K562 (cell line): ENCODE results near the gene FN1. TPM values are rescaled to one million over a fixed set of nuclear protein-coding genes. Genes with fewer than 3 reads are reported as not detected.

ENCODE experiments used
- ATAC-seq: fragments of 200-7000 bp; cut with Tn5 transposase; 3 replicates; pipeline ENCODE4 v1.9.1; 2020; ENCODE audit warnings: moderate library complexity
- BruUV-seq: library from RNA; stranded (reverse); fragments of 400-500 nt; replicated peaks from 2 replicates; lab custom pipeline; 2021; lab: Mats Ljungman, UMichigan
- CTCF ChIA-PET: fragments of 300-600 bp; formaldehyde crosslinking; extraction: SDS; loops from one replicate; lab custom pipeline; 2021; ENCODE audit warnings: low intra/inter-chr PET ratio; lab: Yijun Ruan, JAX
- POLR2A ChIA-PET: fragments of 300-600, 350-650 bp; sonication (Branson Sonifier 250); formaldehyde crosslinking; extraction: SDS; loops from one replicate; lab custom pipeline; 2021; ENCODE audit warnings: antibody characterized with exemption, inconsistent platforms; lab: Yijun Ruan, JAX
- DNase-seq, 4 experiments: peaks; one replicate each; pipeline versions ENCODE4 v3.0.0 to v3.0.0-alpha.2; 2011 to 2018; ENCODE audit warnings: low spot score in 3 of 4, mixed read lengths in 3 of 4; ENCODE audit errors: extremely low read depth in 1 of 4
- FAIRE-seq: peaks from 2 replicates; lab custom pipeline; 2011; peaks lifted over from hg19 to GRCh38; lab: Jason Lieb, UNC
- H2AFZ ChIP-seq: 2 replicates; pipeline ENCODE4 v1.6.0; 2011; ENCODE audit warnings: low read depth, low read length, control low read depth, inconsistent platforms
- H3K27ac ChIP-seq: fragments of 200-600 bp; 3 replicates; pipeline ENCODE4 v1.8.0; 2011; ENCODE audit warnings: low read depth, mild to moderate bottlenecking, control low read depth, inconsistent platforms, low read length, moderate library complexity, mixed read lengths; ENCODE audit errors: extremely low read depth
- H3K27me3 ChIP-seq, 2 experiments: fragments of 300-600 bp in 1 of 2; 2 replicates in 1 of 2; 3 replicates in 1 of 2; pipeline versions ENCODE4 v1.6.0 to v1.8.0; 2011; ENCODE audit warnings: inconsistent platforms in 2 of 2, low read length in 2 of 2, mild to moderate bottlenecking in 1 of 2, mixed read lengths in 1 of 2, moderate library complexity in 1 of 2; ENCODE audit not compliant: control insufficient read depth in 2 of 2, insufficient read depth in 2 of 2
- H3K36me3 ChIP-seq: fragments of 300-600 bp; 3 replicates; pipeline ENCODE4 v1.8.0; 2011; ENCODE audit warnings: mild to moderate bottlenecking, low read length, inconsistent platforms; ENCODE audit not compliant: control insufficient read depth, insufficient read depth
- H3K4me1 ChIP-seq, 2 experiments: fragments of 200-600 bp in 1 of 2; replicated peaks in 1 of 2; 2 replicates in 1 of 2; 3 replicates in 1 of 2; pipeline versions ENCODE4 v1.5.1 to v1.8.0; 2011; ENCODE audit warnings: inconsistent platforms in 2 of 2, low read length in 2 of 2, mild to moderate bottlenecking in 1 of 2, mixed read lengths in 1 of 2, moderate library complexity in 1 of 2; ENCODE audit not compliant: control insufficient read depth in 2 of 2, insufficient read depth in 2 of 2
- H3K4me2 ChIP-seq: 2 replicates; pipeline ENCODE4 v1.6.1; 2011; ENCODE audit warnings: low read length, control low read depth, inconsistent platforms, mixed read lengths; ENCODE audit not compliant: insufficient read depth
- H3K4me3 ChIP-seq: fragments of 200-600 bp; sonication (generic), shearing (Covaris generic); 2 replicates; pipeline ENCODE4 v1.5.1; 2016; ENCODE audit warnings: control low read depth, inconsistent platforms
- H3K79me2 ChIP-seq: fragments of 200-600 bp; 3 replicates; pipeline ENCODE4 v1.8.0; 2011; ENCODE audit warnings: low read length, inconsistent platforms; ENCODE audit not compliant: control insufficient read depth, insufficient read depth
- H3K9ac ChIP-seq, 2 experiments: 2 replicates each; pipeline versions ENCODE4 v1.6.0 to v1.6.1; 2011; ENCODE audit warnings: low read depth in 2 of 2, low read length in 2 of 2, control low read depth in 1 of 2, inconsistent platforms in 1 of 2, mild to moderate bottlenecking in 1 of 2, mixed read lengths in 1 of 2; ENCODE audit not compliant: insufficient read depth in 1 of 2
- H3K9me1 ChIP-seq: one replicate; pipeline ENCODE4 v1.6.0; 2011; ENCODE audit warnings: inconsistent platforms, mild to moderate bottlenecking, low read length, moderate library complexity; ENCODE audit not compliant: control insufficient read depth, insufficient read depth
- H3K9me3 ChIP-seq: replicated peaks from 2 replicates; pipeline ENCODE4 v1.5.1; 2011; ENCODE audit warnings: low read depth, low read length, inconsistent platforms; ENCODE audit not compliant: control insufficient read depth, insufficient read depth
- H4K20me1 ChIP-seq: replicated peaks from 2 replicates; pipeline ENCODE4 v1.6.1; 2011; ENCODE audit warnings: low read length, inconsistent platforms, mixed read lengths; ENCODE audit not compliant: control insufficient read depth, insufficient read depth
- CC2D1A ChIP-seq: fragments of 450-650 bp; IDR thresholded peaks from 2 replicates; pipeline ENCODE4 v1.6.1; 2017; ENCODE audit warnings: mild to moderate bottlenecking
- PRDM10 ChIP-seq: fragments of 450-650 bp; IDR thresholded peaks from 2 replicates; pipeline ENCODE4 v1.6.1; 2018; ENCODE audit not compliant: partially characterized antibody
- ZC3H4 ChIP-seq: sonication (generic); formaldehyde crosslinking; IDR thresholded peaks from 2 replicates; pipeline ENCODE4 v1.9.0; 2021; ENCODE audit warnings: missing genetic modification reagents, borderline replicate concordance
- ZNF766 ChIP-seq: fragments of 200-800 bp; sonication (Bioruptor generic); conservative IDR thresholded peaks from 2 replicates; pipeline ENCODE4 v1.6.1; 2016; ENCODE audit warnings: missing genetic modification characterization, missing compliant biosample characterization
- WGBS: fragments of 100-300 bp; shearing (Covaris generic); methylation state at CpG from one replicate; pipeline ENCODE4 v1.1.6; 2016; ENCODE audit warnings: low coverage, mixed read lengths; ENCODE audit not compliant: insufficient coverage; ENCODE audit errors: missing lambda C conversion rate; 5-methylcytosine and 5-hydroxymethylcytosine counted together
- in situ Hi-C: fragments of 300-500 bp; cut with MboI; formaldehyde crosslinking; loops from 4 replicates; pipeline ENCODE4 v1.15.0; 2018; ENCODE audit warnings: inconsistent platforms, mixed read lengths
- intact Hi-C: fragments of 100-400 bp; cut with micrococcal nuclease; formaldehyde crosslinking; loops from 2 replicates; pipeline ENCODE4 v1.14.2; 2022
- polyA plus RNA-seq, 8 experiments: library from polyadenylated mRNA; depleted of rRNA in 4 of 8; stranded (reverse) in 5 of 8; unstranded in 3 of 8; fragments of >200 nt; fragmentation: Nextera tagmentation in 2 of 8; fragmentation: Illumina TruSeq in 1 of 8; extraction: Ambion mirVana in 2 of 8; extraction: Trizol in 1 of 8; gene quantifications; 2 replicates each; pipeline versions ENCODE4 v1.2.1 to v1.2.3, GENCODE V29; 2011 to 2014; ENCODE audit warnings: inconsistent platforms in 1 of 8, missing spikeins in 1 of 8
- total RNA-seq, 7 experiments: library from RNA; depleted of rRNA in 6 of 7; stranded (reverse); fragments of >200 nt in 6 of 7; fragmentation: Illumina TruSeq in 2 of 7; extraction: Trizol in 2 of 7; gene quantifications; 2 replicates each; pipeline versions ENCODE4 v1.2.1 to v1.2.3, GENCODE V29; 2011 to 2021; ENCODE audit warnings: low replicate concordance in 1 of 7

FN1 gene
- total and polyA plus RNA-seq, 9 of the 15 experiments (the other 6 are each of a cell fraction or from before 2014, with no cell fraction given) = 7.4 to 19.1 (median 11.2) TPM

GRCh38 chr2:215450188-215451011 lies 14.5 kb upstream of the FN1 start:
- TF ChIP-seq ZNF766 (peak; percentile 67), PRDM10 (peak; percentile 91), CC2D1A (0 out of 2 replicates have a peak, but pooled peaks have one; percentile 20), ZC3H4 (CRISPR knock-in tag) (no peak)
- Histone ChIP-seq H3K27ac (no peak overlapping the region), H3K4me1 (no peaks in the 10 kb centered on the region), H2AFZ (no peak overlapping the region), H3K9me3 (no peaks in the 10 kb centered on the region), H3K36me3 (no peaks in the 10 kb centered on the region), H3K4me3 (no peak overlapping the region), H3K4me2 (no peak overlapping the region), H3K27me3 (no peaks in the 10 kb centered on the region), H4K20me1 (no peaks in the 10 kb centered on the region), H3K9ac (no peak overlapping the region), H3K9me1 (no peaks in the 10 kb centered on the region), H3K79me2 (no peaks in the 10 kb centered on the region)
- intact Hi-C loops = loop anchor here (5.0 to 10.0 kb wide), 2 partner anchors 172 to 264 kb away; no protein-coding TSS in a partner anchor
- ChIA-PET POLR2A (no interaction called here), CTCF (no interaction called here)
- FAIRE-seq (no peak), ATAC-seq (no peak), DNase-seq (no peak)
- 49% methylated on average over 3 of the region's 4 CpGs for WGBS
- BruUV-seq = no TSS peak
- in situ Hi-C loops = loop anchor here (10.0 kb wide), 1 partner anchor 464 kb away; no protein-coding TSS in a partner anchor
